ENCODE results near the gene INPP5D. TPM values are rescaled to one million over a fixed set of nuclear protein-coding genes. Genes with fewer than 3 reads are reported as not detected.

INPP5D gene
- total RNA-seq, 4 donors from 2014 or later = 8.0 to 12.5 (median 11.9) TPM

- Histone ChIP-seq H3K27me3 (peaks cover 0 to 15% (median 0%) of the 10 kb centered on the region in 4 donors), H3K9me3 (no peaks in the 10 kb centered on the region), H3K36me3 (peaks cover 0 to 48% (median 7%) of the 10 kb centered on the region in 4 donors), H3K4me3 (no peak overlapping the region), H3K4me1 (no peaks in the 10 kb centered on the region), H3K27ac (replicated peaks in 1 of 4) (no peak overlapping the region)
- TF ChIP-seq EP300 (IDR thresholded peaks at IDR 0.05) (no peak), POLR2A (IDR thresholded peaks at IDR 0.05; ENCODE audit: low read depth) (no peak), CTCF (IDR thresholded peaks at IDR 0.05) (no peak), POLR2AphosphoS5 (IDR thresholded peaks at IDR 0.05) (no peak)
- 90% methylated on average over 8 of the region's 8 CpGs for WGBS
- DNase-seq (ENCODE audit: extremely low spot score) = no peak
- intact Hi-C loops (cut with DNase I) = no loop called here
Observed at GRCh38 chr2:233145726-233146125, 85.6 kb downstream of the INPP5D start.

GRCh38 chr2:233146194-233146593, 86.1 kb downstream of the INPP5D start:
- no peak overlapping the region for H3K4me3 ChIP-seq
- H3K27me3 ChIP-seq = peaks cover 0 to 11% (median 0%) of the 10 kb centered on the region in 4 donors
- no peaks in the 10 kb centered on the region for H3K4me1 ChIP-seq
- intact Hi-C loops (cut with DNase I) = no loop called here
- peaks cover 0 to 51% (median 9%) of the 10 kb centered on the region in 4 donors for H3K36me3 ChIP-seq
- WGBS = 91% methylated on average over 7 of the region's 11 CpGs
- TF ChIP-seq POLR2A (IDR thresholded peaks at IDR 0.05; ENCODE audit: low read depth) = no peak
- no peak for TF ChIP-seq CTCF (IDR thresholded peaks at IDR 0.05)
- TF ChIP-seq POLR2AphosphoS5 (IDR thresholded peaks at IDR 0.05) = no peak
- TF ChIP-seq EP300 (IDR thresholded peaks at IDR 0.05) = no peak
- H3K27ac ChIP-seq (replicated peaks in 1 of 4) = no peak overlapping the region
- no peaks in the 10 kb centered on the region for H3K9me3 ChIP-seq
- no peak for DNase-seq (ENCODE audit: extremely low spot score)

DNA sequence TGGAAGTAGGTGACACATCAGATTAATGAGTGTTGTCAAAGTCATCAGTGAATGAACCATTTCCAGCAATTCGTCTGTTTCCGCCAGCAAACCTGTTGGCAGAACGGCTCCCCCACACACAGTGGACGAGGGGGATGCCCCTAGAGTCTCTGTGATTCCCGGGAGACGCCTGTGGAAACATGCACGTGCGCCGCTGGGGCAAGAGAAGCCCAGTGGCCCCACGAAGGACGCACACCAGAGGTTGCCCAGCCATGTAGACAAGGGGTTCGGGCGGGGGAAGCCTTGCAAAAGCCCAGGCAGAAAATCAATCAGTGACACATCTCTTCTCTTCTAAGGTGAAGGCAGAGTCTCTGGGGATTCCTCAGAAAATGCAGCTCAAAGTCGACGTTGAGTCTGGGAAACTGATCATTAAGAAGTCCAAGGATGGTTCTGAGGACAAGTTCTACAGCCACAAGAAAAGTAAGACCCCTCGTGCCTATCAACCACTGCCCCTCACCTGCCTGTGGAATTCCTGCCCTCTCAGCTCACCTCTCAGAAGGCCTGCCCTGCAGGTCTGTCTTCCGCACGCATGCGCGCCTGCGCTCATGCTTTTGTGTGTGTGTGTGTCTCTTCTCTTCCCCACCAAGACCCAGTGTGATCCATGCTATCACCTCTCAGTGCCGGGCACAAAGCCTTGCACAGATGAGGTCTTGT, 87.1 kb downstream of the INPP5D start:
- no peak overlapping the region for H3K27ac ChIP-seq (replicated peaks in 1 of 4)
- H3K4me3 ChIP-seq = no peak overlapping the region
- intact Hi-C loops (cut with DNase I) = no loop called here
- peaks cover 0 to 51% (median 9%) of the 10 kb centered on the region in 4 donors for H3K36me3 ChIP-seq
- WGBS = 81% methylated on average over 22 of the region's 22 CpGs
- TF ChIP-seq POLR2A (IDR thresholded peaks at IDR 0.05; ENCODE audit: low read depth) (no peak), POLR2AphosphoS5 (IDR thresholded peaks at IDR 0.05) (no peak), EP300 (IDR thresholded peaks at IDR 0.05) (no peak), CTCF (IDR thresholded peaks at IDR 0.05) (no peak)
- no peak for DNase-seq (ENCODE audit: extremely low spot score)
- no peaks in the 10 kb centered on the region for H3K4me1 ChIP-seq
- peaks cover 0 to 10% (median 0%) of the 10 kb centered on the region in 4 donors for H3K27me3 ChIP-seq
- H3K9me3 ChIP-seq = no peaks in the 10 kb centered on the region

GRCh38 chr2:233147829-233148167, 87.7 kb downstream of the INPP5D start:
- H3K27me3 ChIP-seq = peaks cover 0 to 5% (median 0%) of the 10 kb centered on the region in 4 donors
- DNase-seq (ENCODE audit: extremely low spot score) = no peak
- no peaks in the 10 kb centered on the region for H3K9me3 ChIP-seq
- TF ChIP-seq POLR2AphosphoS5 (IDR thresholded peaks at IDR 0.05) (no peak), POLR2A (IDR thresholded peaks at IDR 0.05; ENCODE audit: low read depth) (no peak), EP300 (IDR thresholded peaks at IDR 0.05) (no peak), CTCF (IDR thresholded peaks at IDR 0.05) (no peak)
- intact Hi-C loops (cut with DNase I) = no loop called here
- WGBS = 83% methylated on average over 1 of the region's 1 CpG
- H3K36me3 ChIP-seq = peaks cover 0 to 46% (median 9%) of the 10 kb centered on the region in 4 donors
- H3K4me1 ChIP-seq = peaks cover 0 to 4% (median 0%) of the 10 kb centered on the region in 4 donors
- no peak overlapping the region for H3K4me3 ChIP-seq
- no peak overlapping the region for H3K27ac ChIP-seq (replicated peaks in 1 of 4)
